HG03457 (cell line): ENCODE data around the gene TMEM131L.
"Not testable (repeated sequence)": the region's sequence is repeated elsewhere in the genome, so short reads cannot be mapped to it uniquely, and the experiment has no call there.

Source experiments
- ATAC-seq: cut with Tn5 transposase; IDR thresholded peaks from one replicate; pipeline ENCODE4 v1.9.1; 2021; ENCODE audit warnings: moderate number of reproducible peaks; ENCODE audit not compliant: unreplicated experiment

Gene TMEM131L

DNA sequence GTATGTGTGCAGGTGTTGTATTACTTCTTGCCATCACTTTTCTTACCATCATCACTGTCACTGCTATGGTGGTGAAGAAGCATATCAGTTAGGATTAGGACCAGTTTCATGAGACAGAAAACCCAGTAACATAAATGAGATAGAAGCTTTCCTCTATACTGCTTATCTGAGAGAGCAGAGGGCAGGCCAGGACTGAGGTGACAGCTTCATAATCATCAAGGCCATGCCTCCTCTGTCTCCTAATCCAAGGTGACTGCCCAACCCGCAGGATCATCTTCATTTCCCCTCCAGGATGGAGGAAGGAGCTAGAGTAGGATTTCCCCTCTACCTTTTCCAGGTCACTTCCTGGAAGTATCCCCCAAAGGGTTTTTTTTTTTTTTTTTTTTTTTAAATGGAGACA, 35.4 kb downstream of the TMEM131L start:
- no peak for ATAC-seq

DNA sequence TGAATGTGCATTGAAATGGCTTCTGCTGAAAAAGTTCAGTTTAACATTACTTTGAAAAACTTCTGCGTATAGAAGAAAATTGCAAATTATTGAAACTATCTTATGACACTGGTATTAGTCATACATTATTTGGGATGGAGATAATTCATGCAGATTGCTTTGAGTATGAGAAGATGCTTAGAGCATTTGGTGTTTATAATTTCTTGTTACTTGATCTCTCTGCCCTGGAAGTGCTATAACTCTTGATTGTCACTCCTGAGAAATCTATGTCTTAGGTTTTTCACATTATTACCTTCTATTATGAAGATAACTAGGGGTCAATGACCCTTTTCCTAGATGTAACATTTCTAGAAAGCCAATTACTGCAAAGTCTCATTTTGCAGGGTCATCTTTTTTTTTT, 36.4 kb downstream of the TMEM131L start:
- ATAC-seq, result no peak

DNA sequence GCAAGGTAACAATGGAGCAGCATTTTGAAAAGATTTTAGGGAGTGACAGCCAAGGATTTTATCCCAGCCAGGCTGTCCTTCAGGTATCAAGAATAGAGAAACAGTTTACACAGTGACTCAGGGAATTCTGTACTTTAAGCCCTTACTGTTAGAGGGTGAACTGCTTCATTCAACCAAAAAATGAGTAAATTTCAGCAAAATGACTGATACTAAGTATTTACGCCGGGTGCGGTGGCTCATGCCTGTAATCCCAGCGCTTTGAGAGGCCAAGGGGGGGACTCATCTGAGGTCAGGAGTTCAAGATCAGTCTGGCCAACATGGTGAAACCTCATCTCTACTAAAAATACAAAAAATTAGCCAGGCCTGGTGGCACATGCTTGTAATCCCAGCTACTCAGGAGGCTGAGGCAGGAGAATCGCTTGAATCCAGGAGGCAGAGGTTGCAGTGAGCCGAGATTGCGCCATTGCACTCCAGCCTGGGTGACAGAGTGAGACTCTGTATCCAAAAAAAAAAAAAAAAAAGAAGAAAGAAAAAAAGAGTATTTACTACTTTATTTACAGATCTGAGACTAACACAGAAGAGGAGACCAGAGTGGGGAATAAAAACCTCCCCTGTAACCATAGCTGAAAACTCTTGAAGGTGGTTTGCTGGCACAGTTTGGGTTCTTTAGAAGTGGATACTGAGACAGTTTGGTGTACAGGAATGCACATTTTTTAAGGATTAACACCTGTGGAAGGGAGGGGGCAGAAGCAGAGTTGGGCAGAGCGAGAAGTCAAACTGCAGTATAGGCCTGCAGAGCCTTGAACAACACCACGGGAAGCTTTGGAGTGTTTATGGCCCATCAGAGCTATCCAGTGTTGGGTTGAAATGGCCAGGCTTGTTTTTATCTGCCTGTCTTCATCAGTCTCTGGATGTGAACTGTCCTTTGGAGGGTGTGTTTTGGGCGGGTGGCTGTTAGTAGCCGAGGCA, 40.5 kb downstream of the TMEM131L start:
- no peak for ATAC-seq

DNA sequence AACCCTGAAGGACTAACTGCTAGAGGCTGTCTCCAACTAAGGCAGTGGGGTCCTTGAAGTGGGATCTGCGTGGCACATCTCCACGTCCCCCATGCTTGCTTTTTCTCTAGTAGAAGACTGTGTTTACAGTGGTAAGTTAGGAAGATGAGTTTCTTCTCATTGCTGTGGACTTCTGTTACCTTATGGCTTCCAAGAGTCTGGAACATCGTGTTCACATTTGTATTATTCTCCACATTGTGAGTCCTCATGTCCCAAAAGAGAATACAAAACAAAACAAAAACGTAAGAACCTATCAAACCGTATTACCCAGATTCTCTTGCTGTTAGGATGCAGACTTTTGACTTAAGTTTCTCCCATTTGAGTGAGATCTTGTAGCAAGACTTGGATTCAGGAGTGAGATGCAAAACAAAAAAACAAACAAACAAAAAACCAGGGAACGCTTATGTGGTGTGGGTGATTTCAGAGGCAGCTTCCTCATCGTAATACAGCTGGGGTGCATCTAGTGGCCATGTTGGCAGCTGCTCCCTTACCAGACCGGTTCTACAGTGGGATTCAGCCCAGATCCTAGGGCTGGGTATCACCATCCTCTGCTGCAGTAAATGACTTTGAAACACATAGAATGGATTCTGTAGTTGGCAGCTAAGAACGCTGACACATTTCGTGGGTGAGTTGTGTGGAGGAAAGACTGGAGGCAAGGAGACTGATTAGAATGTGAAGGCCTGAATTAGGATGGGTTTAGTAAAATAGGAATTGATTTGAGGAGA, 41.3 kb downstream of the TMEM131L start:
- ATAC-seq, result no peak

DNA sequence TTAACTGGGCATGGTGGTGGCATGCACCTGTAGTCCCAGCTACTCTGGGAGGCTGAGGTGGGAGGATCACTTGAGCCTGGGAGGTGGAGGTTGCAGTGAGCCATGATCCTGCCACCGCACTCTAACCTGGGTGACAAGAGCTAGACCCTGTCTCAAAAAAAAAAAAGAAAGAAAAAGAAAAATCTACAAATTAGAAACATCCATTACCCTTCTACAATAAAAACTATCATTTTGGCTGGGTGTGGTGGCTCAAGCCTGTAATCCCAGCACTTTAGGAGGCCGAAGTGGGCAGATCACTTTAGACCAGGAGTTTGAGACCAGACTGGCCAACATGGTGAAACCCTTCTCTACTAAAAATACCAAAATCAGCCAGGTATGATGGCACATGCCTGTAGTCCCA, 43.1 kb downstream of the TMEM131L start:
- not testable (repeated sequence) for ATAC-seq

DNA sequence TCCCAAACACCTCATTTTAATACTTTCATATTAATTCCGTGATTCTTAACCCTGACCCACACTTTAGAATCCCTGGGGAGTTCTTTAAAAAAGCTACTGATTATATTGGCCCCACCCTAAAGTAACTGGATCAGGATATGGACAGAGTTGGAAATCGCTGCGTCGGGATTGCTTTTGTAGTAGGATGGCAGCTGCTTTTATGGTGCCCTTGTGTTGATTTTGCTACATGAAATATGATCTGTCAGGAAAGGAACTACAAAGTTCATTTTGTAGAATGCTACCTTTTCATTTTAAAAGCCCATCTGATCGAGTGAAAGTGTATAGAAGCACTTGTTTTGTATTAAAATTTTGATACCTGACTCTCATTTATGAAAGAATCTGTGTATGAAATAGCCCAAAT, 43.6 kb downstream of the TMEM131L start:
- ATAC-seq, result no peak

DNA sequence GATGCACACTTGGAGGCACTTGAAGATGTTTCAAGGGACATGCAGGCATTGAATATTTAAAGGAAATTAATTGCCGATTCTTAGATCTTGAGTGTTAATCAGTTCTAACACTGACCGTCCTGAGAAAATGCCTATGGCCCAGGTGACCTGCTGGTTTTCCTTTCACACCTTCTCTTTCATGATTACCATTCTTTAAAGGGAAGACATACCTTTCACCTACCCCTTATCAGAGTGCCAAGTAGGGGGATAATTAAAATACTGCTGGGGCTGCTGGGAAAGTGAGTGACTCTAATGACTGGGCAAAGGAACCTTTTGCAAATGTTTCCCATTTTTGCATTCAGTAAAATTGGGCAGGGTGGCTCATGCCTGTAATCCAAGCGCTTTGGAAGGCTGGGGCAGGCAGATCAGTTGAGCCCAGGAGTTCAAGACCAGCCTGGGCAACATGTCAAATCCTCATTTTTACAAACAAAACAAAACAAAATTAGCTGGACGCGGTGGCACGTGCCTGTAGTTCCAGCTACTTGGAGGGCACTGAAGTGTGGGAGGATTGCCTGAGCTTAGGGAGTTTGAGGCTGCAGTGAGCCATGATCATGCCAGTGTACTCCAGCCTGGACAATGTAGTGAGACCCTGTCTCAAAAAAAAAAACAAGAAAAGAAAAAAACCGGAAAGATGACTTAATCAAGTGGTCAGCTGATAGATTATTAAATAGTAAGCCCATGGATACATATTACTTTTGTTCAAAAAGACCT, 44.3 kb downstream of the TMEM131L start:
- no peak for ATAC-seq

DNA sequence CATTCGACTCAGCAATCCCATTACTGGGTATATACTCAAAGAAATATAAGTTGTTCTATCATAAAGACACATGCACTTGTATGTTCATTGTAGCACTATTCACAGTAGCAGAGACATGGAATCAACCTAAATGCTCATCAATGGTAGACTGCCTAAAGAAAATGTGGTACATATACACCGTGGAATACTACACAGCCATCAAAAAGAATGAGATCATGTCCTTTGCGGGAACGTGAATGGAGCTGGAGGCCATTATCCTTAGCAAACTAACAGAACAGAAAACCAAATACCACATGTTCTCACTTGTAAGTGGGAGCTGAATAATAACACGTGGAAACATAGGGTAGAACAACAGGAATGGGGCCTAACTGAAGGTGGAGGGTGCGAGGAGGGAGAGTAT, 44.9 kb downstream of the TMEM131L start:
- no peak for ATAC-seq

DNA sequence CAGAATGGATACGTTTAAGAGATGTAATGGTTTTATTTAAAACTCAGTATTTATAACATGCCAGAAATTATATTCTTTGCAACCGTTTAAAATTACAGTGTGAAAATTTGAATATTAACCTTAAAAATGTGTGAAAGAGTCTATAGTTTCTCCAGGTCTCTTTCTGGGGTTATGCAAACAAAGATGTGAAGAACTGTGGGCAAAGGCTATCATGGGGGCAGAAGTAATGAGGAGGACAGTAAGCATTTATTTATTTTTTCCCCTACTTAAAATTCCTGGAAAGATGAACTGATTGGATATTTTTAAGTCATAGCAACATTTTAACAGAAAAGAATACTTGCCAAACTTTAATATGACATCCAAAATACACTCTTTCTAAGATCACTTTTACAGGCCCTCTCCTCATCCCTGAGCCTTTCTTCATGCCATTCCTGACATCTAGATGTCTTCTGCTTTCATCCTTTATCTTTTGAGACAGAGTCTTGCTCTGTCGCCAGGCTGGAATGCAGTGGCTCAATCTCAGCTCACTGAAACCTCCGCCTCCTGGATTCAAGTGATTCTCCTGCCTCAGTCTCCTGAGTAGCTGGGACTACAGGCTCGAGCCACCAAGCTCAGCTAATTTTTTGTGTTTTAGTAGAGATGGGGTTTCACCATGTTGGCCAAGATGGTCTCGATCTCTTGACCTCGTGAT, 46.1 kb downstream of the TMEM131L start:
- no peak for ATAC-seq

DNA sequence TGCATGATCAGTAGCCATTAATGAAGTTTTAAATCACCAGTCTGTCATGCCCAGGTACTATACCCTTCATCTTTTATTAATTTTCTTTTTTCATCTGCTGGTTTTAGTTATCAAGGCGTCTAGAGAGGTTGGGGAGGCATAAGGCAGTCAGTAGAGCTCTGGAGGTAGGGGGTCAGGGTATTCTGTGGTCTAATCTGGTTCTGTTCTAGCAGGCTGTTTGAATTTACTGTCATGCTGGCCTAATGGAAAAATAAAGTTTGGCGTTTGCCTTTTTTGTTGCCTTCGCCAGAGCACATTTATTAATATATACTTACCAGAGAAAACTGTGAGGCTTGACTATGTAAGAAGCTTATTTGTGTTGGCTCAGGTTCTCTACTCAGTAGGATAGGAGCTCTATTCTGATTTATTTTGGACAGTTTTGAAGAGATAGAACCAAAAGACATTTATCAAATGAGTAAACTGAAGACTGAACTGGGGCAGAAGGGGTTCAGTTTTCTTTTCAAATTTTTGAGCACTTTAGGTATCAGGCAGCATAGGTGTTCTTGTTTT, 46.9 kb downstream of the TMEM131L start:
- ATAC-seq, result no peak

DNA sequence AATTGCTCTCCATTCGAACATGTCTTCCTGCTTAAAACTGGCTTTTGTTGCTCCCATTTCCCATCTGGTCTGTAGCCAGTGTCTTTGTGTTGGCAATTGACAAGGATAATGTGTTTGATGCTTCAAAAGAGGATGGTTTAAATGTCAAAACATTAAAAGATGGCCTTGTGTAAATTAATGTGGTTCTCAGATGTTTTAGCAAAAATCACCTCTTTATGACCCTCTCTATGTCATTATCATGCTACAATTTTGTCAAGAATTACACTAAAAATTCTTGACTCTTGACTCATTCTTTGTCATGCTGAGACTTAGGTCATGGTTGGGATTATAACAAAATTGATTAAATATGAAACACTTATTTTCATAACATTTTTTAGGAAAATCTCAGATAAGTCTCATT, 47.4 kb downstream of the TMEM131L start:
- no peak for ATAC-seq

DNA sequence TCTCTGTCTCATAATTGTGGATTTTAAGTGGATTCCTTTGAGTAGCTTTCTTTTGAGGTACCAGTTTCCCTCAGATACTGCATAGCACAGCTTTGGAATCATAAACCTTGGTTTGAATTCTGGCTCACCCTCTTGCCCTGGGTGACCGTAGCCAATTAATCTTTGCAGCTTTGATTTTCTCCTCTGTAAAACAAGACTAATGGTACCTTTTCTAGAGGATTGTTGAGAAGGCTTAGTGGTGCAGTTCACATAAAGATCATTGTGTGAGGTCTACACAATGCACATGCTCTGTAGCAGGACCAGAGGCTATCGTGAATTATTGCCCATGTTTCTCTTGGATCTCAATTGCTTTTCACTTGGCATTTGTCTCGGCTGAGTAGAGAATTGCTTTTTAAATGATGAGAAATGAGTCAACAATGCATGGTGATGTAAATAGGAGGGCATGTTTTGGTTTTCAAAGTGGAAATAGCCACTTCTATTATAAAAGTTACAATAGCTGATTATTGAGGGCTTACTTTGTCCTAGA, 47.9 kb downstream of the TMEM131L start:
- ATAC-seq, result no peak

DNA sequence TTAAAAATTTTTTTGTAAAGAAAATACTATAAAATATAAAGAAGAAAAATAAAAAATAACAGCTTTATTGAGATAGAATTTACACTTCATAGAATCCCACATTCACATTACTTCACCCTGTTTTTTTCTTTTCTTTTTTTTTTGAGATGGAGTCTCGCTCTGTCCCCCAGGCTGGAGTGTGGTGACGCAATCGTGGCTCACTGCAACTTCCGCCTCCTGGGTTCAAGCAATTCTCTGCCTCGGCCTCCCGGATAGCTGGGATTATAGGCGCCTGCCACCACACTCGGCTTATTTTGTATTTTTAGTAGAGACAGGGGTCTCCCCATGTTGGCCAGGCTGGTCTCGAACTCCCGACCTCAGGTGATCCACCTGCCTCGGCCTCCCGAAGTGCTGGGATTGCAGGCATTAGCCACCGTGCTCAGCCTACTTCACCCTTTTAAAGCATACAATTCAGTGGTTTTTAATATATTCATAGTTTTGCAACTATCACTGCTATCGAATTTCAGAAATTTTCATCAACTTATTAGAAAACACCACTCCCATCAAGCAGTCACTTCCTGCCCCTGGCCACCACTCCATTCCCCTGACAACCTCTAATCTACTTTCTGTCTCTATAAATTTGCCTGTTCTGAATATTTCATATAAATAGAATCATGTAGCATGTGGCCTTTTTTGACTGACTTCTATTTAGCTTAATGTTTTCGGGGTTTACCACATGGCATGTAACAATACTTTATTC, 48.7 kb downstream of the TMEM131L start:
- ATAC-seq, result no peak

DNA sequence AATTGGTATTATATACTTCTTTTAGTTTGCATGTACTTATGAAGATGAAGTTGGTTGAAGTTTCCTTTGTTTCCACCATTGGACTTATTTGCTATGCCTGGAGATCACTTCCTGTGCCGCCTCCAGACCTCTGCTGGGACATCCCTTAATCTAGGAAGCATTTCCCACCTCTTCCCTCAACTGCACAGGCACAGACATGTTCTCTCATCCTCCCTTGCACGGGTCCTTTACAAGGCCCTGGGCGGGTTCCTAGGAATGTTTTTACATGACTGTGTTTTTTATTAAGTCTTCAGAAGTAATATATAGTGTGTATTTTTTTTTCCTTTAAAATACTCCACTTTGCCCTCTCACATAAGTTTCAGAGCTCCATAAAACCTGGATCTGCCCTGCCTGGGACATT, 51.0 kb downstream of the TMEM131L start:
- no peak for ATAC-seq

DNA sequence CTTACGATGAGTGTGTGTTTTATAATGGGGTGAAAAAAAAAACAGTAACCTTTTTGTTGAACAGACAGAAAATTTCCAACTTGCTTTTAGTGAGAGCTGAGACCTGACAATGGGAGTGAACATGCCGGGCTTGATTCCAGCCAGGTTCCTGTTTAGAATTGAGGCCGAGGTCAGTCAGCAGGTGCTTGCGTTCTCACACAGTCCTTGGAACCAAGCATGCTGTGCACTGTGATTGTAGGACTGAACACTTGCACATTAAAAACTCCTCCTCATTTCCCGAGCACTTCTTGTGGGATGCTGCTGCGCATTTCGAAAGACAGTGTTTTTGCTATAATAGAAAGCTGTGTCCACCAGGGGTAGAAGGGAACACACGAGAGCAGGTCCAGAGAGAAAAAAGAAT, 51.8 kb downstream of the TMEM131L start:
- no peak for ATAC-seq

DNA sequence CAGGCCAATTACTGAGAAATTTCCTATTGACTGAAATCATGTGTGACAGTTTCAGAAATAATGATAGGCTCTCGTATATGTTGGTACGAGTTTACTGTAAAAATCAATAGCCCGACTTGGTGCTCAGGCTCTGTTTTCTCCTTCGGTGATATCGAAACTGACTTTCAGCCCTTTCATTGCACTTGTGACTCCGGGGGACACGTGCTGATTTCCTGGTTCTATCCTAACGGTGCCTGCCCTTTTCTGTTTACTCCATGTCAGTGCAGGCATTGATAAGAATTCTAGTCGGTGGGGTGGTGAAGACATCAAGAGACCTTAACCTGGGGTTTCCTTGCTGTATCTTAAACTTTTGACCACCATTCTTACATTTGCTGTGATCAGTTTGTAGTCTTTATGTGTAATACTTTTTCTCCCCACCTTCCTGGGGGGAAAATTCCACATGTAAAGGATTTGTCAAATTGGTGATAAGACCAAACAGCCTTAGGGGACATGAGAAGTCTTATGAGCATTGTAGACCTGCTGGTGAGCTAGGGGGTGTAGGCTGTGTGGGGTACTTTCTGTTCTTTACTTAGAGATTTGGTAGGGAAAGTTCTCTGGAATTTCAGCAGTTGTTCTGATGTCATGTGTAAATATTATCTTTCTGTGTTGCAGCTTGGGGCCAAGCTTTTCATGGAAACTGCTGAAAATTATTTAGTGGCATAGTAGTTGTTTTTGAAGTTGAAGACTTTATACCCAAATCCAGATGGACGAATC, 52.7 kb downstream of the TMEM131L start:
- ATAC-seq, result no peak

DNA sequence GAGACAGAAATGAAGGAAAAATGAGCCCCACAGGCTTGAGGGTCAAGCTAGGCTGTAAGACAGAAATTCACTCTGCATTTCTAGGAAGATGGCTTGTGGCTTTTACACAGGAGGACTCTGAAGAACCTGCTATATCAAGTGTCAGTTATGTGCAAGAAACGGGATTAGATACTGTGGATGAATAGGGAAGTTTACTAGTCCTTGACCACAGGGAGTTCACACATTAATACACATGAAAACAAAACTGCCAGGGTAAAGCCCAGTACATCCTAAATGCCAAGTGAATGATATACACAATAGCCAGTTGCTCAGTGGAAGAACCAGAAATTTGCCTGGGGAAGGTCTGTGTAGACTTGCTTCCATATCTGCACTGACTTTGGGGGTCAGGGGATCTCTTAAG, 53.5 kb downstream of the TMEM131L start:
- ATAC-seq, result no peak

DNA sequence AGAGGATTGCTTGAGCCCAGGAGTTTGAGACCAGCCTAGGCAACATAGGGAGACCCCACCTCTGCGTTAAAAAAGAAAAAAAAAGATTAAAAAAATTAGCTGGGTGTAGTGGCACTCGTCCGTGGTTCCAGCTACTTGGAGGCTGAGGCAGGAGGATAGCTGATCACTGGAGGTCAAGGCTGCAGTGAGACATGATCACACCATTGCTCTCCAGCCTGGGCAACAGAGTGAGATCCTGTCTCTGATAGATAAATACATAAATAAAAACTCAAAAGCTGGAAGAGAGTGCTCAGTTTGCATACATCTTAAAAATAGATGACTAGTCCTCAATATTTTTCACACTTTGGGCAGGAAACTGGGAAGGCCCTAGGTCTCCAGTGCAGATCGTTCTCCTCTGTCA, 54.1 kb downstream of the TMEM131L start:
- no peak for ATAC-seq

DNA sequence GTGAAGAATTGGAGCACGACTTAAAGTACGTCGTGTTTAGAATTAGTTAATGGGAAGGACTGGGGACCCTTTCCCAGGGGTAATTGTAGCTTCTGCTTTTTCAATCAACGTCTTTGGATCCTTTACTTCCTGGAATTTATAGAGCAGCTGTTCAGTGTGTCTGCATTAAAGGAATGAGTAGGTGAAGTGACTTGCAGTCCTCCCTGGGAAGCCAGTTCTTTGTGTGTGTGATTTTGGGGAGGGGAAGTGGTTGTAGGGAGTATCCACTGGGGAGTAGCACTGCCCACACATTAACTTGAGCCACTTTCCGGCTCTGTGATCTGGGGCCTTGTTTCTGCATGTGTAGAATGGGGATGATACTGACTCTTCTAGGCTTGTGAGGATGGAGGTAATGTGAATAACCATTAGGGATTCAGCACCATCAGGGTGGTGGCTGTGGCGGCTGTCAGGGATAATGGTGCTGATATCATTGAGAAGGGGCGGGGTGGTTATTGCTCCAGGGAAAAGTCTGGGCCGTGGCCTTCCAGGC, 54.7 kb downstream of the TMEM131L start:
- ATAC-seq, result peak; percentile 35
